Pericardium fibroblast (primary cell): ENCODE measurements around the gene ZNF444. TPM values are rescaled to one million over a fixed set of nuclear protein-coding genes. Genes with fewer than 3 reads are reported as not detected.

Source experiments
- total RNA-seq: library from RNA; depleted of rRNA; stranded (reverse); fragments of >200 nt; gene quantifications from 2 replicates; pipeline ENCODE4 v1.2.3, GENCODE V29; 2015

The ZNF444 gene
- 29.9 and 40.0 TPM in 2 replicates for total RNA-seq

GRCh38 chr19:56140583-56141416, at the start of gene ZNF444:
TSS of gene ZNF444 (plus strand) at chr19:56141287. CDS start at chr19:56146912, 5,625 bp downstream.

GRCh38 chr19:56121180-56122167, 19.6 kb upstream of the ZNF444 start, which contains the start of gene ZNF787:
TSS of gene ZNF787 (minus strand) at chr19:56121295. CDS start at chr19:56103217, 18,078 bp downstream.

GRCh38 chr19:56175861-56176307, 34.8 kb downstream of the ZNF444 start, which contains the start of gene GALP:
TSS of gene GALP (plus strand) at chr19:56176008. CDS start at chr19:56177109, 1,101 bp downstream.

GRCh38 chr19:56197646-56198045, 56.6 kb downstream of the ZNF444 start, which contains the start of gene ZSCAN5B:
TSS of gene ZSCAN5B (minus strand) at chr19:56197783. CDS start at chr19:56193052, 4,731 bp downstream.

GRCh38 chr19:56201973-56202372, 60.9 kb downstream of the ZNF444 start, which contains the start of gene ZSCAN5C:
TSS of gene ZSCAN5C (plus strand) at chr19:56202273. CDS start at chr19:56205914, 3,641 bp downstream.

Other genes with a start within 250 kb of the ZNF444 start
- not detected in 2 replicates for gene NLRP13, start 209.0 kb upstream of the ZNF444 start, total RNA-seq
- gene NLRP8, start 193.5 kb upstream of the ZNF444 start, total RNA-seq = not detected in 2 replicates
- not detected in 2 replicates for gene NLRP5, start 154.5 kb upstream of the ZNF444 start, total RNA-seq
- gene ZNF787, start 20.0 kb upstream of the ZNF444 start, total RNA-seq = 21.4 and 25.0 TPM in 2 replicates
- gene GALP, start 34.7 kb downstream of the ZNF444 start, total RNA-seq = not detected in 2 replicates
- gene ZSCAN5B, start 56.5 kb downstream of the ZNF444 start, total RNA-seq = not detected in 2 replicates
- gene ZSCAN5C, start 61.0 kb downstream of the ZNF444 start, total RNA-seq = not detected in 2 replicates
- not detected in 2 replicates for gene EDDM13, start 131.5 kb downstream of the ZNF444 start, total RNA-seq
- 1.6 and 4.4 TPM in 2 replicates for gene ZSCAN5A, start 173.6 kb downstream of the ZNF444 start, total RNA-seq